ENCODE measurements around the gene CCDC187.

Gene CCDC187

GRCh38 chr9:136311051-136312008 is 7.4 kb upstream of the CCDC187 start:
- DNase-seq: no peak

GRCh38 chr9:136310273-136311030 is 6.6 kb upstream of the CCDC187 start:
- DNase-seq: no peak

- no peak for DNase-seq
These were observed 5.9 kb upstream of the CCDC187 start for GRCh38 chr9:136309806-136310220.

- peak; percentile 83 for DNase-seq
These were observed 5.4 kb upstream of the CCDC187 start for GRCh38 chr9:136309101-136309801.

GRCh38 chr9:136308702-136309053 is 4.8 kb upstream of the CCDC187 start:
- no peak for DNase-seq

- DNase-seq: no peak
These were observed 4.3 kb upstream of the CCDC187 start for GRCh38 chr9:136308006-136308701.

GRCh38 chr9:136307215-136307750 is 3.4 kb upstream of the CCDC187 start:
- DNase-seq: no peak

GRCh38 chr9:136306211-136307208 is 2.6 kb upstream of the CCDC187 start:
- no peak for DNase-seq

- no peak for DNase-seq
These were observed 1.9 kb upstream of the CCDC187 start for GRCh38 chr9:136305804-136306203.

GRCh38 chr9:136304981-136305380 is 1.1 kb upstream of the CCDC187 start:
- DNase-seq: no peak

- DNase-seq: no peak
These were observed 562 bp upstream of the CCDC187 start for GRCh38 chr9:136304456-136304855.

GRCh38 chr9:136303066-136303824 is 649 bp downstream of the CCDC187 start:
- DNase-seq: no peak

- DNase-seq: no peak
These were observed 1.4 kb downstream of the CCDC187 start for GRCh38 chr9:136302527-136302926.

GRCh38 chr9:136300866-136301265 is 3.0 kb downstream of the CCDC187 start:
- DNase-seq: no peak

GRCh38 chr9:136300016-136300545 is 3.8 kb downstream of the CCDC187 start:
- DNase-seq: no peak

- DNase-seq: no peak
These were observed 4.4 kb downstream of the CCDC187 start for GRCh38 chr9:136299541-136299940.

- DNase-seq: no peak
These were observed 4.8 kb downstream of the CCDC187 start for GRCh38 chr9:136299116-136299515.

- no peak for DNase-seq
These were observed 5.8 kb downstream of the CCDC187 start for GRCh38 chr9:136297766-136298735.
